Retina (tissue), 1 donor: ENCODE results near the gene DCTPP1.
"Not testable (repeated sequence)": the region's sequence is repeated elsewhere in the genome, so short reads cannot be mapped to it uniquely, and the experiment has no call there.

ENCODE experiments used
- DNase-seq: peaks from one replicate; pipeline ENCODE4 v3.0.0-alpha.2; 2016

The DCTPP1 gene

GRCh38 chr16:30429678-30430427 lies at the start of gene DCTPP1:
Gene DCTPP1, minus strand, starts transcription at chr16:30430030. Its CDS starts 50 bp downstream, at chr16:30429980.
- DNase-seq: peak; percentile 98

GRCh38 chr16:30478766-30479478 lies 49.1 kb upstream of the DCTPP1 start:
- no peak for DNase-seq

GRCh38 chr16:30477773-30478172 lies 47.9 kb upstream of the DCTPP1 start:
- DNase-seq: not testable (repeated sequence)

- no peak for DNase-seq
Observed at GRCh38 chr16:30476991-30477390, 47.2 kb upstream of the DCTPP1 start.

- DNase-seq: no peak
Observed at GRCh38 chr16:30474684-30475083, 44.9 kb upstream of the DCTPP1 start.

- DNase-seq: peak; percentile 12
Observed at GRCh38 chr16:30474074-30474452, 44.2 kb upstream of the DCTPP1 start.

GRCh38 chr16:30473231-30474073 lies 43.6 kb upstream of the DCTPP1 start:
- no peak for DNase-seq

GRCh38 chr16:30472328-30472942 lies 42.6 kb upstream of the DCTPP1 start, which contains the start of gene ITGAL:
Gene ITGAL, plus strand, starts transcription at chr16:30472742. Its CDS starts 96 bp downstream, at chr16:30472838.
- no peak for DNase-seq

- no peak for DNase-seq
Observed at GRCh38 chr16:30470632-30470995, 40.8 kb upstream of the DCTPP1 start.

- no peak for DNase-seq
Observed at GRCh38 chr16:30470170-30470512, 40.3 kb upstream of the DCTPP1 start.

GRCh38 chr16:30464078-30464477 lies 34.2 kb upstream of the DCTPP1 start:
- DNase-seq: no peak

- not testable (repeated sequence) for DNase-seq
Observed at GRCh38 chr16:30461426-30461825, 31.6 kb upstream of the DCTPP1 start.

GRCh38 chr16:30459456-30459855 lies 29.6 kb upstream of the DCTPP1 start:
- DNase-seq: no peak

GRCh38 chr16:30458561-30459394 lies 28.9 kb upstream of the DCTPP1 start:
- DNase-seq: no peak

GRCh38 chr16:30457743-30458560 lies 28.1 kb upstream of the DCTPP1 start:
- DNase-seq: no peak

GRCh38 chr16:30457256-30457655 lies 27.4 kb upstream of the DCTPP1 start:
- DNase-seq: no peak

- DNase-seq: no peak
Observed at GRCh38 chr16:30456302-30456701, 26.5 kb upstream of the DCTPP1 start.

- DNase-seq: not testable (repeated sequence)
Observed at GRCh38 chr16:30452709-30453580, 23.1 kb upstream of the DCTPP1 start.

GRCh38 chr16:30449116-30449435 lies 19.2 kb upstream of the DCTPP1 start:
- no peak for DNase-seq

- no peak for DNase-seq
Observed at GRCh38 chr16:30447512-30448226, 17.8 kb upstream of the DCTPP1 start.
